Karpas-422 (cell line): ENCODE results near the gene PNMA8B. TPM values are rescaled to one million over a fixed set of nuclear protein-coding genes. Genes with fewer than 3 reads are reported as not detected.
"Not testable (repeated sequence)": the region's sequence is repeated elsewhere in the genome, so short reads cannot be mapped to it uniquely, and the experiment has no call there.

Source experiments
- DNase-seq: peaks from one replicate; pipeline ENCODE4 v3.0.0-alpha.2; 2015
- H2AFZ ChIP-seq: fragments of 200-600 bp; sonication (generic); 2 replicates; pipeline ENCODE4 v1.6.1; 2014; ENCODE audit warnings: antibody characterized with exemption, low read length, mixed read lengths
- H3K27ac ChIP-seq: fragments of 200-600 bp; sonication (generic); 2 replicates; pipeline ENCODE4 v1.5.1; 2014; ENCODE audit warnings: mild to moderate bottlenecking, low read length, moderate library complexity
- H3K27me3 ChIP-seq: fragments of 200-600 bp; sonication (generic); 2 replicates; pipeline ENCODE4 v1.6.1; 2014; ENCODE audit warnings: low read length, mixed read lengths
- H3K36me3 ChIP-seq: fragments of 200-600 bp; sonication (generic); 2 replicates; pipeline ENCODE4 v1.6.1; 2014; ENCODE audit warnings: low read length, mixed read lengths; ENCODE audit not compliant: insufficient read depth
- H3K4me1 ChIP-seq: fragments of 200-600 bp; sonication (generic); 2 replicates; pipeline ENCODE4 v1.6.1; 2014; ENCODE audit warnings: mild to moderate bottlenecking, low read length, mixed read lengths
- H3K4me2 ChIP-seq: fragments of 200-600 bp; sonication (generic); 2 replicates; pipeline ENCODE4 v1.6.1; 2014; ENCODE audit warnings: low read length, low read depth, mild to moderate bottlenecking; ENCODE audit not compliant: poor library complexity, severe bottlenecking
- H3K4me3 ChIP-seq: fragments of 200-600 bp; sonication (generic); 2 replicates; pipeline ENCODE4 v1.5.1; 2014; ENCODE audit warnings: mild to moderate bottlenecking, antibody characterized with exemption, low read length, mixed read lengths
- H3K79me2 ChIP-seq: fragments of 200-600 bp; sonication (generic); 2 replicates; pipeline ENCODE4 v1.6.1; 2014; ENCODE audit warnings: mild to moderate bottlenecking, low read length, mixed read lengths
- H3K9ac ChIP-seq: fragments of 200-600 bp; sonication (generic); 2 replicates; pipeline ENCODE4 v1.6.0; 2014; ENCODE audit warnings: low read length
- H3K9me2 ChIP-seq: fragments of 200-600 bp; sonication (generic), shearing (Covaris generic); replicated peaks from 2 replicates; pipeline ENCODE4 v1.6.0; 2014; ENCODE audit warnings: mild to moderate bottlenecking, low read length, moderate library complexity; ENCODE audit not compliant: insufficient read depth
- H3K9me3 ChIP-seq: fragments of 300-700, 200-600 bp; sonication (generic); 2 replicates; pipeline ENCODE4 v1.6.1; 2014; ENCODE audit warnings: low read length, mixed read lengths
- H4K20me1 ChIP-seq: fragments of 200-600 bp; sonication (generic); 2 replicates; pipeline ENCODE4 v1.6.1; 2014; ENCODE audit warnings: mild to moderate bottlenecking, antibody characterized with exemption, low read length, low read depth; ENCODE audit not compliant: insufficient read depth
- total RNA-seq: library from RNA; depleted of rRNA; stranded (reverse); fragments of >200 nt; shearing (Covaris generic); gene quantifications from 2 replicates; pipeline ENCODE4 v1.2.3, GENCODE V29; 2014; ENCODE audit warnings: low replicate concordance

Gene PNMA8B
- total RNA-seq, 1 experiment from 2014 or later: not detected

DNA sequence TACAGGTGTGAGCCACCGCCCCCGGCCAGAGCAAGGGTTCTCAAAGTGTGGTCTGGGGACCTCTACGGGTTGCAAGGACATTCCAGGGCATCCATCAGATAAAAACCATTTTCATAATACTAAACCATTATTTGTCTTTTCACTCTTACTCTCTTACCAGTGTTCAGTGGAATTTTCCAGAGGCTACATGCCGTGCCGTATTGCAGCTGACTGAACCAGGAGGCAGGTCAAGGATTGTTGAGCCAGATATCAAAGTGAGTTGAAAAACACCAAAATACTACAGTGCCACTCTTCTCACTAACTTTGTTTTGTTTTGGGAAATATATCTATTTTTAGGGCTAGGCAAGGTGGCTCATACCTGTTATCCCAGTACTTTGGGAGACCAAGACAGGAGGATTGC lies 7.2 kb upstream of the PNMA8B start:
- no peaks in the 10 kb centered on the region for H3K9me2 ChIP-seq
- H3K9me3 ChIP-seq: no peaks in the 10 kb centered on the region
- no peaks in the 10 kb centered on the region for H3K36me3 ChIP-seq
- no peak overlapping the region for H3K27ac ChIP-seq
- H3K4me2 ChIP-seq: no peak overlapping the region
- H3K9ac ChIP-seq: no peak overlapping the region
- H2AFZ ChIP-seq: no peak overlapping the region
- no peaks in the 10 kb centered on the region for H3K79me2 ChIP-seq
- H4K20me1 ChIP-seq: no peaks in the 10 kb centered on the region
- no peaks in the 10 kb centered on the region for H3K27me3 ChIP-seq
- H3K4me3 ChIP-seq: no peak overlapping the region
- DNase-seq: no peak
- no peaks in the 10 kb centered on the region for H3K4me1 ChIP-seq

DNA sequence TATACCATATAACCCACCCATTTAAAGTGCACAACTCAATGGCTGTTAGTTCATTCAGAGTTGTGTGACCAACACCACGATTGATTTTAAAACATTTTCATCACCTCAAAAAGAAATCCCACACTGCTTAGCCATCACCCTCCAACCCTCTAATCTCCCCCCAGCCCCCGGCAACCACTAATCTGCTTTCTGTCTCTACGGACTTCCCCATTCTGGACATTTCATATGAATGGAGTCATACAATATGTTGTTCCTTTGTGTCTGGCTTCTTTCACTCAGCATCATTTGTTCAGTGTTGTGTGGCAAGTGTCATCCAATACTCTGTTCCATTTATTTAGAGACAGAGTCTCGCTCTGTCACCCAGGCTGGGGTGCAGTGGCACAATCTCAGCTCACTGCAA lies 4.0 kb upstream of the PNMA8B start:
- no peaks in the 10 kb centered on the region for H3K4me1 ChIP-seq
- DNase-seq: no peak
- no peak overlapping the region for H3K4me3 ChIP-seq
- no peaks in the 10 kb centered on the region for H3K79me2 ChIP-seq
- H4K20me1 ChIP-seq: no peaks in the 10 kb centered on the region
- H3K27ac ChIP-seq: no peak overlapping the region
- no peak overlapping the region for H2AFZ ChIP-seq
- no peak overlapping the region for H3K4me2 ChIP-seq
- H3K9me3 ChIP-seq: no peaks in the 10 kb centered on the region
- H3K9me2 ChIP-seq: no peaks in the 10 kb centered on the region
- no peak overlapping the region for H3K9ac ChIP-seq
- no peaks in the 10 kb centered on the region for H3K36me3 ChIP-seq
- H3K27me3 ChIP-seq: no peaks in the 10 kb centered on the region

DNA sequence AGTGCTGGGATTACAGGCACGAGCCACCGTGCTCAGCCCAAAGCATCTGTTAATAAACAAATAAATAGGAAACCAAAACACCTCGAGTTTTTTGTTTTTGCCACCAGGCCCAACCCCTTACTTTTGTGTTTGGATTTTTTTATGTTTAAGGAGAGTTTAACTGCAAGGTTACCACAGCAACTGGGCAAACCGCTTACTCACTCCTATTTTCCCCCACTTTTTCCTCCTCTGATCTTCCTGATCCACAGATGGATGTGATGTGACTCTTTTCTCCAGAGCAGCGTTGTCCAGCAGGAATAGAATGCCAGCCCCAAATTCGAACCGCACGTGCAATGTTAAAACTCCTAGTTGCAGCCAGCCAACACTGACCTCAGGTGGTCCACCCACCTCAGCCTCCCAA lies 2.1 kb upstream of the PNMA8B start:
- no peaks in the 10 kb centered on the region for H3K27me3 ChIP-seq
- H3K4me3 ChIP-seq: no peak overlapping the region
- H3K36me3 ChIP-seq: no peaks in the 10 kb centered on the region
- no peak overlapping the region for H3K9ac ChIP-seq
- no peaks in the 10 kb centered on the region for H3K79me2 ChIP-seq
- no peaks in the 10 kb centered on the region for H4K20me1 ChIP-seq
- no peak overlapping the region for H2AFZ ChIP-seq
- no peaks in the 10 kb centered on the region for H3K4me1 ChIP-seq
- no peak overlapping the region for H3K4me2 ChIP-seq
- H3K9me3 ChIP-seq: no peaks in the 10 kb centered on the region
- no peaks in the 10 kb centered on the region for H3K9me2 ChIP-seq
- H3K27ac ChIP-seq: no peak overlapping the region
- no peak for DNase-seq

DNA sequence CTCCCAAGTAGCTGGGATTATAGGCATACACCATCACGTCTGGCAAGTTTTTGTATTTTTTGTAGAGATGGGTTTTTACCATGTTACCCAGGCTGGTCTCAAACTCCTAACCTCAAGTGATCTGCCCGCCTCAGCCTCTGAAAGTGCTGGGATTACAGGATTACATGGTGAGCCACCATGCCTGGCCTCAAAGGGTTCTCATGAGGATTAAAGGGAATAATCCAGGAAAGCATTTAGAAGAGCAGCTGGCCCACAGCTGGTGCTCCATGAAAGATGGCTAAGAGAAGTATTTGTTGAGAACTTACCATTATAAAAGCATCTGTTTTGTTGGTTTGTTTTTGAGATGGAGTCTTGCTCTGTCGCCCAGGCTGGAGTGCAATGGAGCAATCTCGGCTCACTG lies 1.2 kb upstream of the PNMA8B start:
- H3K9me2 ChIP-seq, H3K4me2 ChIP-seq, DNase-seq, H3K79me2 ChIP-seq, H3K27ac ChIP-seq, H3K9ac ChIP-seq, H3K4me1 ChIP-seq, H3K36me3 ChIP-seq, H4K20me1 ChIP-seq, H3K9me3 ChIP-seq, H2AFZ ChIP-seq, H3K27me3 ChIP-seq, H3K4me3 ChIP-seq: not testable (repeated sequence)

DNA sequence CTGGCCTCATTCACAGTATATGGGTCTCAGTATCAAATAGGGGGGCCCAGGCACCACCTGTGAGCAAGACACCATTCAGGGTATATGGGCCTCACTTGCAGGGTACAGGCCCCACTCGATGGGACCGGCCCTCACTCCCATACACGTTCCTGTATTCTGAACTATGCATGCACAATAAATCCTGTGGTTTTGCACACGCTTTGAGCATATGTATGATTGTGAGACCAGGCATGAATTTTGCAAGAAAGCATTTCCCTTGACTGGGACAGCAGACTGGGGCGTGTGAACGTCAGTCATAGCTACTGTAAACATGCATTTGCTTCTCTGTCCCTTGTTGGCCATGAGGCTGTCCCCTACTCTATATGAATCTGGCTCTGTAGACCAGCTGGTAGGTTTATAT lies 637 bp upstream of the PNMA8B start:
- Histone ChIP-seq H3K9me3 (no peaks in the 10 kb centered on the region), H4K20me1 (no peaks in the 10 kb centered on the region), H3K4me1 (no peaks in the 10 kb centered on the region), H3K4me2 (no peak overlapping the region), H3K4me3 (no peak overlapping the region), H3K79me2 (no peaks in the 10 kb centered on the region), H2AFZ (no peak overlapping the region), H3K36me3 (no peaks in the 10 kb centered on the region), H3K27ac (no peak overlapping the region), H3K27me3 (no peaks in the 10 kb centered on the region), H3K9ac (no peak overlapping the region), H3K9me2 (no peaks in the 10 kb centered on the region)
- no peak for DNase-seq

DNA sequence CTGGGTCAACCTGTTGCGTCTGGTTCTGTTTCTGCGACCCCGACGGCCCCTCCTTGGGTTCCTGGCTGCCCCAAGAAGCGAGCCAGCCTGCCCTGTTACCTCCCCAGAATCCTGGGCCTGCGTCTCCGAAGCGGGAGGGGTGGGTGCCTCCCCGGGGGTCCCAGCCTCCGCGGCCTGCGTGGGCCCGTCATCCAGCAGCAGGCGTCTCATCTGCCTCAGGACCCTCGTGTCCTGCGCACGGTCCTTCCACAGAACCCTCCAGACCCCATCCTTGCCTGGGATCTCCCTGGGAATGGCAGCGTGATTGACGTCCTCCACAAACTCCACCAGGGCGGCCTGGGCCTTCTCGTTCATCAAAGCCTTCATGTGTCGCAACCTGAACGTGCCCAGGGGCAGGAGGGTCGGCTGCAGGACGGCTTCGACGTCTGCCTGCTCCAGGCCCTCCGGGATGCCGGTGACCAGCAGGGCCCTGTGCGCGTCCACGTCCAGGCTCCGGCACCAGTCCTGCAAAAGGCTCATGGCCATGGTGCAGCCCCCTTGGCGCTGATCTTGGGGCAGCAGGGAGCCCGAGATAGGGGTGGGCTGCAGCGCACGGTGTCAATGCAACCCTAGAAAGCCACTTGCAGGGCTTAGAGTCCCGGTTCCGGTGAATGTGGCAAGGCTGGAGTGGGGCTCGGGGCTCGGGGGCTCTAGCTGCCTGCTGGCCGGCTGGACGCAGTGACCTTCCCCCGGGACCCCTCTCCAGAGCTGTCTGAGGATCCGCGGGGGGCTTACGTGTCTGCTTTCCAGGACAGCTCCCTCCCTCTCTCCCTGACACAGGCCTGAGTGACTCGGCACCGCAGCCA lies 504 bp downstream of the PNMA8B start:
- Histone ChIP-seq H3K27ac (no peak overlapping the region), H3K36me3 (no peaks in the 10 kb centered on the region), H3K4me1 (no peaks in the 10 kb centered on the region), H3K9me3 (no peaks in the 10 kb centered on the region), H3K4me2 (no peak overlapping the region), H3K9me2 (no peaks in the 10 kb centered on the region), H2AFZ (no peak overlapping the region), H3K4me3 (no peak overlapping the region), H3K27me3 (no peaks in the 10 kb centered on the region), H3K9ac (no peak overlapping the region), H4K20me1 (no peaks in the 10 kb centered on the region), H3K79me2 (no peaks in the 10 kb centered on the region)
- no peak for DNase-seq

DNA sequence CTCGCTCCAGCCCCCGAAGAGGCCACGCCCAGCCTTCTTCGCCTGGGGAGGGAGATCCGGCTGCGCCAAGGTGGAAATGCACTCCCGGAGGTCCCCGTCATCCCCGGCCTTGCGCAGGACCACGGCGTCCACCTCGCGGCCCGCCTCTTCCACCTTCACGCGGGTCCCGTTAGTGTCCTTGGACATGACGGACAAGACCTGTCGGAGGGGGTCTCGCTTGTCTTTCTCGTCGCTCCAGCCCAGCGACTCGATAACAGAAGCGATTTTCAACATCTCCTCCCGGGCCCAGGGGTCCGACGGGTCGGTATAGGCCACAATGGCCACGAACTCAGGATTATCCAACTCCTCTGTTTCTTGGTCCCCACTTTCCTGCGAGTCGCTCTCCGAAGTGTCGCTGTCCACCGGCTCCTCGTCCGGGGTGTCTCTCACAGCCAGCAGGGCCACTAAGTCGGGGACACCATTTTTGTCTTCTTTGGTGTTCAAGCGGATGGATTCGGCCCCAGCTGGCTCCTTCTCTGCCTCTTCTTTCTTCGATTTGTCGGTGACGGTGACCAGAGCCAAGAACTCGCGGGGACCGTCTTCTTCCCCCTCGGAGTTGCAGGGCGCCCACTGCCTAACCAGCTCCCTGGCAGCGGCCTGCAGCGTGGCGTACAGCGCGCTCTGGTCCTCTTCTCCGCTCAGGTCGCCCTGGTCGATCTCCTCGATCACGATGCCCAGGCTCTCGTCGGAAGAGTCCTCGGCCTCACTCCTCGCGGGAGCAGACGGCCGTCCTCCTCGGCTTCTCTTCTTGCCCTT lies 1.3 kb downstream of the PNMA8B start:
- H3K4me1 ChIP-seq: no peaks in the 10 kb centered on the region
- H3K4me3 ChIP-seq: no peak overlapping the region
- no peak overlapping the region for H3K27ac ChIP-seq
- no peaks in the 10 kb centered on the region for H3K79me2 ChIP-seq
- H4K20me1 ChIP-seq: no peaks in the 10 kb centered on the region
- H3K9me3 ChIP-seq: no peaks in the 10 kb centered on the region
- no peaks in the 10 kb centered on the region for H3K27me3 ChIP-seq
- H2AFZ ChIP-seq: no peak overlapping the region
- no peak overlapping the region for H3K4me2 ChIP-seq
- no peak for DNase-seq
- no peaks in the 10 kb centered on the region for H3K9me2 ChIP-seq
- H3K9ac ChIP-seq: no peak overlapping the region
- no peaks in the 10 kb centered on the region for H3K36me3 ChIP-seq

DNA sequence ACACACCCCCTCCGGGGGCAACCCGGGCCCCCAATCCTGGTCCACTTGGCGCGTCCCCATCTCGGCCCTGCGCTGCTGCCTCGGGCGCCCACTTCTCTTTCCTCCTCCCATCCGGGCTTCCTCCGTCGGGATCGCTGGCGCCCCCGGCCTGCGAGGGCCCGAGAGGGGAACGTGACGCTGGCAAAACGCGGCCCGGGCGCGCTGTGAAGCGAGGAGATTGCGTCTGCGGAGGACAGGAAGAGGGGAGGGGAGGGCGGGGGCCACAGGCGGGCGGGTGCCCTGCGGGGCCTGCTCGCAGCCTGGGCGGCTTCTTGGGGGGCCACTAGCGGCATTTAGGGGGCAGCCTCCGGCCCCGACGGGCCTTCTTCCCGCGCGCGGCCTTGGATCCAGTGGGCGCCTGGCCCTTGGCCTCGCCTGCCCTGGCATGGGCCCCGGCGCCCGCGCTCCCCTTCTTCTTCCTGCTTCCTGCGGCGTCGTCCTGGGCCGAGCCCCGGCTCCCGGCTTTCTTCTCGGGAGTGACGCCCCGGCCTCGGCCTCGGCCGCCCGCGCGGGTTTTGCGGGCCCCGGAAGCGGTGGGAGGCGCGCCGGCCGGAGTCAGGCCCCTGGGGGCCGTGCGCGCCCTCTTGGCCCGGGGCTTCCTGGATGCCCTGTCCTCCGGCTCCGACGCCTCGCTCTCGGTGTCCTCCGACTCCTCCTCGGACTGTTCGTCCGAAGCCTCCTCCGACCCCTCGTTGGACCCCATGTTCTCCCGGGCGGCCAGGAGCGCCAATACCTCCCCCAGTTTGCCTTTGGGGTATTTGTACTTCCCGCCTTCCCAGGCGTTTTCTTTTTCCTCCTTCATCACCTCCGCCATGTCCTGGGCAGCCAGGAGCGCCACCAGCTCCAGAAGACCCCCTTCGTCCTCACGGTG lies 2.2 kb downstream of the PNMA8B start:
- no peaks in the 10 kb centered on the region for H3K9me3 ChIP-seq
- no peak overlapping the region for H3K27ac ChIP-seq
- no peaks in the 10 kb centered on the region for H3K9me2 ChIP-seq
- H3K36me3 ChIP-seq: no peaks in the 10 kb centered on the region
- no peak overlapping the region for H3K9ac ChIP-seq
- H3K4me1 ChIP-seq: no peaks in the 10 kb centered on the region
- H2AFZ ChIP-seq: no peak overlapping the region
- no peak overlapping the region for H3K4me3 ChIP-seq
- no peak overlapping the region for H3K4me2 ChIP-seq
- DNase-seq: no peak
- peaks cover 3% of the 10 kb centered on the region; the same call in 1 of the 2 replicates for H4K20me1 ChIP-seq
- H3K79me2 ChIP-seq: no peaks in the 10 kb centered on the region
- H3K27me3 ChIP-seq: no peaks in the 10 kb centered on the region
